ENCODE measurements around the gene PLA2G2D. TPM values are rescaled to one million over a fixed set of nuclear protein-coding genes. Genes with fewer than 3 reads are reported as not detected.

Gene PLA2G2D
- total RNA-seq, 4 donors from 2014 or later, result not detected

GRCh38 chr1:20068722-20069121, 50.6 kb downstream of the PLA2G2D start:
- peaks cover 40 to 47% (median 42%) of the 10 kb centered on the region in 4 donors for H3K4me1 ChIP-seq
- peaks cover 0 to 19% (median 0%) of the 10 kb centered on the region in 4 donors for H3K36me3 ChIP-seq
- H3K27me3 ChIP-seq, result no peaks in the 10 kb centered on the region
- intact Hi-C loops (cut with DNase I), result no loop called here
- 87% methylated on average over 7 of the region's 7 CpGs for WGBS
- no peak overlapping the region for H3K4me3 ChIP-seq
- DNase-seq (ENCODE audit: extremely low spot score), result peak; percentile 80
- H3K9me3 ChIP-seq, result no peaks in the 10 kb centered on the region
- H3K27ac ChIP-seq (replicated peaks in 1 of 4), result no peak overlapping the region
- no peak for TF ChIP-seq CTCF (IDR thresholded peaks at IDR 0.05)
- no peak for TF ChIP-seq POLR2A (IDR thresholded peaks at IDR 0.05; ENCODE audit: low read depth)
- TF ChIP-seq EP300 (IDR thresholded peaks at IDR 0.05), result no peak
- TF ChIP-seq POLR2AphosphoS5 (IDR thresholded peaks at IDR 0.05), result no peak

- no peak overlapping the region for H3K4me3 ChIP-seq
- no peak overlapping the region for H3K27ac ChIP-seq (replicated peaks in 1 of 4)
- TF ChIP-seq CTCF (IDR thresholded peaks at IDR 0.05) (no peak), POLR2A (IDR thresholded peaks at IDR 0.05; ENCODE audit: low read depth) (no peak), EP300 (IDR thresholded peaks at IDR 0.05) (no peak), POLR2AphosphoS5 (IDR thresholded peaks at IDR 0.05) (no peak)
- H3K4me1 ChIP-seq, result peaks cover 1 to 3% (median 2%) of the 10 kb centered on the region in 4 donors
- WGBS, result 62% methylated on average over 2 of the region's 2 CpGs
- DNase-seq (ENCODE audit: extremely low spot score), result peak; percentile 66
- H3K27me3 ChIP-seq, result no peaks in the 10 kb centered on the region
- peaks cover 0 to 35% (median 0%) of the 10 kb centered on the region in 4 donors for H3K36me3 ChIP-seq
- intact Hi-C loops (cut with DNase I), result no loop called here
- no peaks in the 10 kb centered on the region for H3K9me3 ChIP-seq
These were observed 55.5 kb downstream of the PLA2G2D start for GRCh38 chr1:20063861-20064292.

Other genes with a start within 250 kb of the PLA2G2D start
- 10 to 100 TPM in 1 of 4 donors, 1 to 10 TPM in 3; 5.1 to 14.9 (median 6.3) TPM for gene OTUD3, start 237.1 kb downstream of the PLA2G2D start, total RNA-seq
- not detected for gene PLA2G2E, start 195.9 kb downstream of the PLA2G2D start, total RNA-seq
- gene PLA2G2A, start 139.9 kb downstream of the PLA2G2D start, total RNA-seq, result 100 to 1,000 TPM in 2 of 4 donors, 10 to 100 TPM in 2; 29.9 to 228 (median 81.2) TPM
- 10 to 100 TPM; 17.7 to 46.2 (median 28.4) TPM for gene PLA2G5, start 49.3 kb downstream of the PLA2G2D start, total RNA-seq
- not detected for gene PLA2G2F, start 19.8 kb upstream of the PLA2G2D start, total RNA-seq
- 10 to 100 TPM; 12.2 to 27.9 (median 14.4) TPM for gene UBXN10, start 66.6 kb upstream of the PLA2G2D start, total RNA-seq
- gene PLA2G2C, start 67.0 kb upstream of the PLA2G2D start, total RNA-seq, result under 1 TPM in 3 of 4 donors, not detected in 1; 0.33 to 0.42 (median 0.40) TPM
- under 1 TPM in 1 of 4 donors, not detected in 3; under 0.01 TPM for gene VWA5B1, start 171.3 kb upstream of the PLA2G2D start, total RNA-seq

Measured in esophagus muscularis mucosa (tissue), 4 donors.